NCI-H226 (cell line): ENCODE measurements around the gene ABCG1.

ENCODE experiments used
- DNase-seq: peaks from one replicate; pipeline ENCODE4 v3.0.0-alpha.2; 2015

The ABCG1 gene

GRCh38 chr21:42296501-42296900, 77.6 kb downstream of the ABCG1 start:
- no peak for DNase-seq

- no peak for DNase-seq
These were observed 78.4 kb downstream of the ABCG1 start for GRCh38 chr21:42297377-42297776.

- no peak for DNase-seq
These were observed 79.3 kb downstream of the ABCG1 start for GRCh38 chr21:42298237-42298636.

- DNase-seq = no peak
These were observed 79.7 kb downstream of the ABCG1 start for GRCh38 chr21:42298657-42299056.

GRCh38 chr21:42299324-42300044, 80.5 kb downstream of the ABCG1 start:
- peak; percentile 54 for DNase-seq

- DNase-seq = no peak
These were observed 81.2 kb downstream of the ABCG1 start for GRCh38 chr21:42300045-42300583.

- DNase-seq = no peak
These were observed 82.0 kb downstream of the ABCG1 start for GRCh38 chr21:42300956-42301355.

- no peak for DNase-seq
These were observed 82.6 kb downstream of the ABCG1 start for GRCh38 chr21:42301371-42302075.

- no peak for DNase-seq
These were observed 83.2 kb downstream of the ABCG1 start for GRCh38 chr21:42302076-42302650.

GRCh38 chr21:42302794-42303193, 83.9 kb downstream of the ABCG1 start:
- DNase-seq = no peak

GRCh38 chr21:42303443-42303842, 84.5 kb downstream of the ABCG1 start:
- no peak for DNase-seq

GRCh38 chr21:42304556-42305454, 85.9 kb downstream of the ABCG1 start:
- no peak for DNase-seq

GRCh38 chr21:42305707-42306147, 86.8 kb downstream of the ABCG1 start:
- DNase-seq = no peak

GRCh38 chr21:42306366-42307035, 87.6 kb downstream of the ABCG1 start:
- no peak for DNase-seq

- no peak for DNase-seq
These were observed 88.2 kb downstream of the ABCG1 start for GRCh38 chr21:42307106-42307505.

- no peak for DNase-seq
These were observed 89.4 kb downstream of the ABCG1 start for GRCh38 chr21:42308161-42308913.

GRCh38 chr21:42308914-42309752, 90.2 kb downstream of the ABCG1 start:
- DNase-seq = no peak

- peak; percentile 9 for DNase-seq
These were observed 90.8 kb downstream of the ABCG1 start for GRCh38 chr21:42309753-42310213.

GRCh38 chr21:42310411-42311001, 91.6 kb downstream of the ABCG1 start:
- DNase-seq = no peak

GRCh38 chr21:42311160-42311559, 92.2 kb downstream of the ABCG1 start:
- DNase-seq = no peak
